Tibial artery (tissue), 4 donors: Measurements from ENCODE around the gene CEACAM3.
"Not testable (repeated sequence)": the region's sequence is repeated elsewhere in the genome, so short reads cannot be mapped to it uniquely, and the experiment has no call there.

Experiments
- DNase-seq, 2 donors: peaks; one replicate each; pipeline ENCODE4 v3.0.0-alpha.2; 2019
- H3K27ac ChIP-seq, 2 donors: fragments of 200-600 bp; sonication (generic) in 1 of 2; 1 replicate in 1 of 2; 2 replicates in 1 of 2; pipeline ENCODE4 v1.5.1; 2018 to 2019; ENCODE audit warnings: mild to moderate bottlenecking in 1 of 2
- H3K27me3 ChIP-seq, 2 donors: fragments of 200-600 bp; sonication (generic) in 1 of 2; one replicate each; pipeline versions ENCODE4 v1.5.1 to v1.6.0; 2016 to 2019
- H3K36me3 ChIP-seq, 3 donors: fragments of 200-600 bp; sonication (generic) in 2 of 3; one replicate each; pipeline ENCODE4 v1.5.1; 2016 to 2019; ENCODE audit warnings: mild to moderate bottlenecking in 2 of 3
- H3K4me1 ChIP-seq, 4 donors: fragments of 200-600 bp; sonication (generic) in 2 of 4; 1 replicate in 3 of 4; 2 replicates in 1 of 4; pipeline ENCODE4 v1.5.1; 2016 to 2019
- H3K4me3 ChIP-seq, 2 donors: fragments of 200-600 bp; sonication (generic) in 1 of 2; 1 replicate in 1 of 2; 2 replicates in 1 of 2; pipeline ENCODE4 v1.5.1; 2018 to 2019; ENCODE audit warnings: mild to moderate bottlenecking in 2 of 2
- H3K9me3 ChIP-seq, 3 donors: fragments of 200-600 bp; sonication (generic) in 1 of 3; one replicate each; pipeline ENCODE4 v1.5.1; 2016 to 2019
- CTCF ChIP-seq, 2 experiments: fragments of 200-600 bp in 1 of 2; fragments of 450-650 bp in 1 of 2; IDR thresholded peaks; one replicate each; pipeline ENCODE4 v1.5.1; 2017 to 2019; ENCODE audit warnings: antibody characterized with exemption in 2 of 2, mild to moderate bottlenecking in 1 of 2, moderate library complexity in 1 of 2
- intact Hi-C: fragments of 100-400 bp; cut with DNase I; formaldehyde crosslinking; loops from one replicate; pipeline ENCODE4 v1.15.0; 2023; ENCODE audit warnings: low total_unique reads

Gene CEACAM3

GRCh38 chr19:41785653-41786052, 10.7 kb upstream of the CEACAM3 start:
- peak; percentile 37 to 58 for TF ChIP-seq CTCF (IDR thresholded peaks at IDR 0.05)
- H3K4me3 ChIP-seq, result no peak overlapping the region
- no peaks in the 10 kb centered on the region for H3K9me3 ChIP-seq
- H3K27me3 ChIP-seq, result peaks cover 0 to 50% of the 10 kb centered on the region in 2 donors
- H3K36me3 ChIP-seq, result no peaks in the 10 kb centered on the region
- H3K27ac ChIP-seq, result no peak overlapping the region
- DNase-seq, result peak in 1 of 2 donors; percentile 30
- H3K4me1 ChIP-seq, result peaks cover 0 to 8% (median 0%) of the 10 kb centered on the region in 4 donors
- intact Hi-C loops, result no loop called here

- peaks cover 0 to 53% of the 10 kb centered on the region in 2 donors for H3K27me3 ChIP-seq
- peaks cover 0 to 8% (median 0%) of the 10 kb centered on the region in 4 donors for H3K4me1 ChIP-seq
- H3K4me3 ChIP-seq, result no peak overlapping the region
- H3K36me3 ChIP-seq, result no peaks in the 10 kb centered on the region
- no peak for DNase-seq
- no peaks in the 10 kb centered on the region for H3K9me3 ChIP-seq
- H3K27ac ChIP-seq, result no peak overlapping the region
- no peak for TF ChIP-seq CTCF (IDR thresholded peaks at IDR 0.05)
- intact Hi-C loops, result no loop called here
These were observed 9.3 kb upstream of the CEACAM3 start for GRCh38 chr19:41787055-41787454.

- DNase-seq, H3K27ac ChIP-seq, H3K4me1 ChIP-seq, H3K9me3 ChIP-seq, H3K36me3 ChIP-seq, H3K4me3 ChIP-seq, intact Hi-C loops: not testable (repeated sequence)
- H3K27me3 ChIP-seq, result peaks cover 0 to 46% of the 10 kb centered on the region in 2 donors
These were observed 7.9 kb upstream of the CEACAM3 start for GRCh38 chr19:41788518-41788917.

GRCh38 chr19:41789053-41789452, 7.3 kb upstream of the CEACAM3 start:
- H3K4me1 ChIP-seq, intact Hi-C loops, H3K36me3 ChIP-seq, H3K4me3 ChIP-seq, DNase-seq, H3K9me3 ChIP-seq, H3K27ac ChIP-seq: not testable (repeated sequence)
- H3K27me3 ChIP-seq, result peaks cover 0 to 42% of the 10 kb centered on the region in 2 donors

- no peaks in the 10 kb centered on the region for H3K4me1 ChIP-seq
- no peak for DNase-seq
- no peaks in the 10 kb centered on the region for H3K9me3 ChIP-seq
- no peaks in the 10 kb centered on the region for H3K36me3 ChIP-seq
- no peak overlapping the region for H3K27ac ChIP-seq
- peak; percentile 16 to 27 for TF ChIP-seq CTCF (IDR thresholded peaks at IDR 0.05)
- peaks cover 0 to 28% of the 10 kb centered on the region in 2 donors for H3K27me3 ChIP-seq
- intact Hi-C loops, result no loop called here
- no peak overlapping the region for H3K4me3 ChIP-seq
These were observed 3.6 kb upstream of the CEACAM3 start for GRCh38 chr19:41792513-41793413.

GRCh38 chr19:41793414-41793727, 3.0 kb upstream of the CEACAM3 start:
- intact Hi-C loops, result no loop called here
- no peak overlapping the region for H3K27ac ChIP-seq

More at GRCh38 chr19:41793414-41793727, 3.0 kb upstream of the CEACAM3 start:
- peaks cover 0 to 31% of the 10 kb centered on the region in 2 donors for H3K27me3 ChIP-seq
- no peak overlapping the region for H3K4me3 ChIP-seq
- no peaks in the 10 kb centered on the region for H3K4me1 ChIP-seq
- H3K9me3 ChIP-seq, result no peaks in the 10 kb centered on the region
- TF ChIP-seq CTCF (IDR thresholded peaks at IDR 0.05), result no peak
- no peaks in the 10 kb centered on the region for H3K36me3 ChIP-seq
- no peak for DNase-seq
